A549 treated with RU486 at 1 μM for 4 hours (cell line): Measurements from ENCODE around the gene HMGCR. TPM values are rescaled to one million over a fixed set of nuclear protein-coding genes. Genes with fewer than 3 reads are reported as not detected.

Experiments
- total RNA-seq: library from RNA; stranded (reverse); fragments of 200-300 nt; extraction: Qiagen RNA extraction; gene quantifications from 5 replicates; pipeline ENCODE4 v1.2.3, GENCODE V29; 2022; ENCODE audit warnings: low read depth

HMGCR gene
- 28.2 to 31.9 TPM (median 29.9 TPM) in 5 replicates for total RNA-seq

DNA sequence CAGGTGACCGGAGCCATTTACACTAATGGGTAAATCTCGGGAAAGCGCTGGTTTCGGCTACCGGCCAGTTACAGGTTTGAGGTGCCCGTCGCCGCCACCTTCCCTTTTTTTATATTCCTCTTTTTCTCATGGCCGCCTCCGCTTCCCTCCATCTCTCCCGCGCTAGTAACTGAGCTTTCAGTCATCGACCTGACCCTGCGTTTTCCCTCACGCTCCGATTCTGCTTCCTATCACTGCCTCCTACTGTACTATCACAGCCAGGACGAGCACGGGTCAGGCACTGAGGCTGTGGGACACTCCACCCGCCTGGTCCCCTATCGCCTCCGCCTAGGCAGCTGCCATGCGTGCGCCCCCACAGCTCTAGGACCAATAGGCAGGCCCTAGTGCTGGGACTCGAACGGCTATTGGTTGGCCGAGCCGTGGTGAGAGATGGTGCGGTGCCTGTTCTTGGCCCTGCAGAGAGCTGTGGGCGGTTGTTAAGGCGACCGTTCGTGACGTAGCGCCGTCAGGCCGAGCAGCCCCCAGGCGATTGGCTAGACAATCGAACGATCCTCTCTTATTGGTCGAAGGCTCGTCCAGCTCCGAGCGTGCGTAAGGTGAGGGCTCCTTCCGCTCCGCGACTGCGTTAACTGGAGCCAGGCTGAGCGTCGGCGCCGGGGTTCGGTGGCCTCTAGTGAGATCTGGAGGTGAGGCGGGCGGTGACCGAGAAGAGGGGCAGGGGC, at the start of gene HMGCR:
HMGCR (plus strand) TSS at position 606 of the 722 bp plus-strand sequence. CDS start 5,386 bp downstream, outside the sequence.

Other genes starting within 250 kb of the HMGCR start
- gene ANKRD31, start 100.3 kb upstream of the HMGCR start, total RNA-seq, result 0.05 to 0.07 TPM (median 0.06 TPM) in 4 of 5 replicates, not detected in the other
- gene CERT1, start 174.4 kb downstream of the HMGCR start, total RNA-seq, result 16.2 to 29.0 TPM (median 26.3 TPM) in 5 replicates
- 6.0 to 12.5 TPM (median 11.6 TPM) in 5 replicates for gene POLK, start 174.7 kb downstream of the HMGCR start, total RNA-seq